ENCODE data around the gene XIAP. TPM values are rescaled to one million over a fixed set of nuclear protein-coding genes. Genes with fewer than 3 reads are reported as not detected.
"Not testable (repeated sequence)": the region's sequence is repeated elsewhere in the genome, so short reads cannot be mapped to it uniquely, and the experiment has no call there.

Gene XIAP
- total RNA-seq (2014; rRNA removed) (29.2 and 35.8 TPM in 2 replicates), Bru-seq, nascent RNA (percentile 85 among the genes with signal in this experiment), BruChase-seq, experiment 1, labeled RNA remaining after a 6-hour chase (percentile 93 among the genes with signal in this experiment), BruChase-seq, experiment 2, labeled RNA remaining after a 2-hour chase (percentile 89 among the genes with signal in this experiment)
- long read RNA-seq, full-length matches to known transcripts: 7 of 32 reads
- long read RNA-seq, partial matches to known transcripts: 0 of 32 reads
- long read RNA-seq, other reads (novel, unspliced or antisense): 25 of 32 reads

GRCh38 chrX:123859846-123860838 lies at the start of gene XIAP:
Gene XIAP, plus strand, starts transcription at chrX:123860053. Its CDS starts 25,610 bp downstream, at chrX:123885663.
- CTCF ChIA-PET: interaction anchor here (0.7 kb wide), 1 partner anchor 60 kb away, joined by 6 read pairs; no protein-coding TSS in a partner anchor
- intact Hi-C loops (cut with micrococcal nuclease): loop anchor here (1.0 to 2.0 kb wide), 2 partner anchors 19 to 27 kb away; no protein-coding TSS in a partner anchor
- BruUV-seq (replicated peaks): no TSS peak

GRCh38 chrX:123814343-123814742 lies 45.5 kb upstream of the XIAP start:
- intact Hi-C loops (cut with micrococcal nuclease): no loop called here

More at GRCh38 chrX:123859846-123860838, at the start of gene XIAP:
- no peak for TF ChIP-seq EZH2phosphoT487 (IDR thresholded peaks at IDR 0.05; ENCODE audit: borderline replicate concordance, low read length)
- TF ChIP-seq CTCF (conservative IDR thresholded peaks at IDR 0.05; ENCODE audit: low read depth, low read length): no peak
- no peak for TF ChIP-seq EZH2 (IDR thresholded peaks at IDR 0.05; ENCODE audit: low read length, unreplicated experiment)
- POLR2A ChIA-PET (ENCODE audit: unreplicated experiment): interaction anchor here (0.5 to 0.8 kb wide), 4 partner anchors 18 to 24 kb away, joined by 4 to 27 read pairs (median 12); no protein-coding TSS in a partner anchor
- Histone ChIP-seq H3K27me3 (ENCODE audit: low read length) (no peaks in the 10 kb centered on the region), H3K27ac (ENCODE audit: low read length) (peak within 1 kb of the TSS; percentile 91), H3K4me2 (ENCODE audit: low read length) (peak within 1 kb of the TSS; percentile 90), H2AFZ (ENCODE audit: low read length) (peak within 1 kb of the TSS; percentile 81), H3F3A (ENCODE audit: low read length, unreplicated experiment) (peaks cover 6% of the 10 kb centered on the region), H3K4me1 (ENCODE audit: insufficient read depth, low read length) (peaks cover 11% of the 10 kb centered on the region), H3K4me3 (ENCODE audit: low read length) (peak within 1 kb of the TSS; percentile 90), H3K79me2 (ENCODE audit: low read length) (peaks cover 49% of the 10 kb centered on the region), H4K20me1 (ENCODE audit: low read length) (no peaks in the 10 kb centered on the region), H3K9me2 (replicated peaks; ENCODE audit: low read length) (no peaks in the 10 kb centered on the region), H3K36me3 (ENCODE audit: low read depth, low read length) (no peaks in the 10 kb centered on the region), H3K9me3 (ENCODE audit: low read length) (no peaks in the 10 kb centered on the region), H3K9ac (ENCODE audit: low read length) (peak within 1 kb of the TSS; percentile 97)
- peak; percentile 82 for DNase-seq
- peak; percentile 86 for ATAC-seq

GRCh38 chrX:123814934-123815394 lies 44.9 kb upstream of the XIAP start:
- DNase-seq (peak; percentile 65), ATAC-seq (peak; percentile 37)
- H3K9me2 ChIP-seq (replicated peaks; ENCODE audit: low read length); H3K79me2 ChIP-seq (ENCODE audit: low read length); H3K4me3 ChIP-seq (ENCODE audit: low read length); H3K27me3 ChIP-seq (ENCODE audit: low read length); H3K9me3 ChIP-seq (ENCODE audit: low read length); H3K36me3 ChIP-seq (ENCODE audit: low read depth, low read length); CTCF ChIA-PET; POLR2A ChIA-PET (ENCODE audit: unreplicated experiment); H4K20me1 ChIP-seq (ENCODE audit: low read length); H3F3A ChIP-seq (ENCODE audit: low read length, unreplicated experiment); intact Hi-C loops (cut with micrococcal nuclease); BruUV-seq (replicated peaks): not testable (repeated sequence)
- Histone ChIP-seq H3K9ac (ENCODE audit: low read length) (peak overlapping the region; percentile 28; the same call in 1 of the 2 replicates), H3K4me1 (ENCODE audit: insufficient read depth, low read length) (peaks cover 27% of the 10 kb centered on the region), H2AFZ (ENCODE audit: low read length) (0 out of 2 replicates have a peak overlapping the region, but pooled peaks have one; percentile 5), H3K4me2 (ENCODE audit: low read length) (peak overlapping the region; percentile 67), H3K27ac (ENCODE audit: low read length) (peak overlapping the region; percentile 77)

More at GRCh38 chrX:123814343-123814742, 45.5 kb upstream of the XIAP start:
- H3K27me3 ChIP-seq (ENCODE audit: low read length): no peaks in the 10 kb centered on the region
- no peak overlapping the region for H3K4me3 ChIP-seq (ENCODE audit: low read length)
- H3K27ac ChIP-seq (ENCODE audit: low read length): peak overlapping the region; percentile 77
- no peaks in the 10 kb centered on the region for H3K9me3 ChIP-seq (ENCODE audit: low read length)
- DNase-seq (peak; percentile 22), ATAC-seq (peak; percentile 17)
- TF ChIP-seq EZH2phosphoT487 (IDR thresholded peaks at IDR 0.05; ENCODE audit: borderline replicate concordance, low read length) (no peak), EZH2 (IDR thresholded peaks at IDR 0.05; ENCODE audit: low read length, unreplicated experiment) (no peak)
- peaks cover 27% of the 10 kb centered on the region for H3K4me1 ChIP-seq (ENCODE audit: insufficient read depth, low read length)
- H4K20me1 ChIP-seq (ENCODE audit: low read length): no peaks in the 10 kb centered on the region
- CTCF ChIA-PET: no interaction called here
- H3F3A ChIP-seq (ENCODE audit: low read length, unreplicated experiment): no peaks in the 10 kb centered on the region
- 0 out of 2 replicates have a peak overlapping the region, but pooled peaks have one; percentile 5 for H2AFZ ChIP-seq (ENCODE audit: low read length)
- H3K36me3 ChIP-seq (ENCODE audit: low read depth, low read length): no peaks in the 10 kb centered on the region
- POLR2A ChIA-PET (ENCODE audit: unreplicated experiment): no interaction called here
- H3K9ac ChIP-seq (ENCODE audit: low read length): peak overlapping the region; percentile 28; the same call in 1 of the 2 replicates
- peak overlapping the region; percentile 67 for H3K4me2 ChIP-seq (ENCODE audit: low read length)
- no TSS peak for BruUV-seq (replicated peaks)
- H3K79me2 ChIP-seq (ENCODE audit: low read length): no peaks in the 10 kb centered on the region
- no peaks in the 10 kb centered on the region for H3K9me2 ChIP-seq (replicated peaks; ENCODE audit: low read length)

Measured in PC-3 (cell line).